Erythroblast (primary cell): ENCODE results near the gene CELF4.

Experiments
- GATA1 ChIP-seq: IDR thresholded peaks from 2 replicates; pipeline ENCODE4 v1.6.1; 2011; ENCODE audit warnings: low read depth, mild to moderate bottlenecking, control low read depth, low read length, moderate library complexity
- POLR2A ChIP-seq: IDR thresholded peaks from 2 replicates; pipeline ENCODE4 v1.6.1; 2011; ENCODE audit warnings: mild to moderate bottlenecking, low read length

DNA sequence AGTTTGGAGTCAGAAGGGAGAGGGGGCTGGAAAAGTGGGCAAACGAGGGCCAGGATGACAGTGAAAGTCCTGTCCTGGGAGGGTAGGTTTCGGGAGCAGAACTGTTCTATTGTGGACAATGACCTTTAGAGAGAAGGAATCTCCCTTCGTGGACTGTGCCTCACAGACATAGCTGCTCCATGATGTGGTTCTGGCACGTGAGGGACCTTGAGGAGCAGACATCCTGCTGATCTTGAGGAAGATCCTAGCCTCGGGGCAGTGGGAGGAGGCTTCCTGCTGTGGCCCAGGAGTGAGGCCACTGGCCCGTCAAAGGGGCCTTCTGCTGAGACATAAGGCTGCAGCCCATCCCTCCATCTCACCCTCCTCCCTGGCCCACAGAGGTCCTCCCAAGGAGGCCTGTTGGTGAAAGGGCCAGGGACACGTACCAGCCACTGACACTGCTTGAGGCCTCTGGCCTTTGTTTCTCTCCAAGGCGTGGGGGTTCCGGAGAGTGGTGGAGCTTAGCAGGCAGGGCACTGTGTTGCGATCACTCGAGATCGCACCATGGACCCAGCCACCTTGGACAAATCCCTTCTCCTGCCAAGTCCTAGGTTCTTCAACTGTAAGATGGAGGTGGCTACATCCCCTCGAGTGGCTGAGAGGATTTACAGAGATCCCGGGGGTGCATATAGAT lies 167.2 kb downstream of the CELF4 start:
- TF ChIP-seq POLR2A = no peak
- TF ChIP-seq GATA1 = no peak
